AG09319 (cell line): Measurements from ENCODE around the gene BCS1L.

Source experiments
- DNase-seq: peaks from one replicate; pipeline ENCODE4 v3.0.0-alpha.2; 2010; ENCODE audit warnings: low read depth; ENCODE audit errors: extremely low read depth
- TF ChIP-seq, protein P1 (sequence below): IDR thresholded peaks from 2 replicates; pipeline ENCODE4 v1.5.1; 2011; ENCODE audit warnings: low read depth, mild to moderate bottlenecking, inconsistent platforms, low read length, moderate library complexity

BCS1L gene

DNA sequence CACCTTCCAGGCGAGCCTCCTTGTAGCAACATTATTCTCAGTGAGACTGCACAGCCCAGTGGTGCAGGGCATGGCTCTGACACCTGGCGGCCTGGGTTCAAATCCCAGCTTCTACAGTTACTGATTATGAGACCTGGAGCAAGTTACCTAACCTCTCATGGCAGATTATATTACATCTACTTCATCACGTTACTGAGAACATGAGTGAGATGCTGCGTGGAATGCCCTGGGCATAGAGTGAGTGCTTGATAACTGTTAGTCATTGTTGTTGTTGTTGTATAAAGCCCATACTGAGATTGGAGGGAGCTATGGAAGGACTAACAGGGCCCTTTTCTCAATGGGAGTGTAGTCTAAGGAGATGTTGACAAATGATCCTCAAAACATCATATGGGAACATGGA is 33.1 kb upstream of the BCS1L start:
- TF ChIP-seq, protein P1, sequence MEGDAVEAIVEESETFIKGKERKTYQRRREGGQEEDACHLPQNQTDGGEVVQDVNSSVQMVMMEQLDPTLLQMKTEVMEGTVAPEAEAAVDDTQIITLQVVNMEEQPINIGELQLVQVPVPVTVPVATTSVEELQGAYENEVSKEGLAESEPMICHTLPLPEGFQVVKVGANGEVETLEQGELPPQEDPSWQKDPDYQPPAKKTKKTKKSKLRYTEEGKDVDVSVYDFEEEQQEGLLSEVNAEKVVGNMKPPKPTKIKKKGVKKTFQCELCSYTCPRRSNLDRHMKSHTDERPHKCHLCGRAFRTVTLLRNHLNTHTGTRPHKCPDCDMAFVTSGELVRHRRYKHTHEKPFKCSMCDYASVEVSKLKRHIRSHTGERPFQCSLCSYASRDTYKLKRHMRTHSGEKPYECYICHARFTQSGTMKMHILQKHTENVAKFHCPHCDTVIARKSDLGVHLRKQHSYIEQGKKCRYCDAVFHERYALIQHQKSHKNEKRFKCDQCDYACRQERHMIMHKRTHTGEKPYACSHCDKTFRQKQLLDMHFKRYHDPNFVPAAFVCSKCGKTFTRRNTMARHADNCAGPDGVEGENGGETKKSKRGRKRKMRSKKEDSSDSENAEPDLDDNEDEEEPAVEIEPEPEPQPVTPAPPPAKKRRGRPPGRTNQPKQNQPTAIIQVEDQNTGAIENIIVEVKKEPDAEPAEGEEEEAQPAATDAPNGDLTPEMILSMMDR = no peak

DNA sequence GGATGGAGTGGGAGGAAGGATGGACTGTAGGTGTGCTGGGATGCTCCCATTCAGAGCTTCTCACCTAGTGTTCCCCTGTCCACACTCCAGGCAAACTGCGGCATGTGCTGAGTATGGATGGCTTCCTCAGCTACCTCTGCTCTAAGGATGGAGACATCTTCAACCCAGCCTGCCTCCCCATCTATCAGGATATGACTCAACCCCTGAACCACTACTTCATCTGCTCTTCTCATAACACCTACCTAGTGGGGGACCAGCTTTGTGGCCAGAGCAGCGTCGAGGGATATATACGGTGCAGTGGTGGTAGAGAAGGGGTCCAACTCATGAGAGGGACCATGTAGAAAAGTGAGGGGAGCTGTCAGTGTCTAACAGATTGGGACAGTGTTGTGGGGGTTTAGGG is 31.5 kb upstream of the BCS1L start:
- TF ChIP-seq, protein P1 = no peak
- no peak for DNase-seq

More for the DNA sequence above, 33.1 kb upstream of the BCS1L start:
- DNase-seq = no peak

DNA sequence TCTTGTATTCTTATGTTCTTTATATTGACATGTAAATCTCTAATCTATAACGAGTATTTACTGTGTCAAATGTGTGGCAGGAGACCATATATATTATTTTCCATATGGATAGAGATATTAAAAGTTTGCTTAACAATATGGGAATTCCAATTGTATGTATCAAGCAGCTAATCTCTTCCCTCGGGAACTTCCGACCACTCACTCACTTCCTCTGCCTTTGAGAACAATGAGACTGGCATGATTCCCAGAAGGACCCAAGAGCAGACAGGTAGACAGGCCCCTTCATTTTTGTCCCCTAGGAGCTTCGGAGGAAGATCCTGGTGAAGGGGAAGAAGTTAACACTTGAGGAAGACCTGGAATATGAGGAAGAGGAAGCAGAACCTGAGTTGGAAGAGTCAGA is 27.6 kb upstream of the BCS1L start:
- no peak for DNase-seq
- TF ChIP-seq, protein P1 = no peak

DNA sequence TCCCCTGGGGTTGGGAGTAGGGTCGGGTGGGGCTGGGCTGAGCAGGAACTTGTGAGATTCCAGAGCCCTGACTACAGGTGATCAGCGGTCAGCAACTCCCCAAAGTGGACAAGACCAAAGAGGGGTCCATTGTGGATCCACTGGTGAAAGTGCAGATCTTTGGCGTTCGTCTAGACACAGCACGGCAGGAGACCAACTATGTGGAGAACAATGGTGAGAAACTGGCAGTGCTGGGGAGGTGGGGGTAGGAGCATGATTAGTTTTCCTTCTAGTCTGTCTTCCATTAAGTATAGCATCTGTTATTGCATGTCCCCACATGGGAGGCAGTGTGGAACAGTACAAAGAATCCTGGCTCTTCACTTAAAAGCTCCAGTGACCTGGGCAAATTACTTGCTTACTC is 23.8 kb upstream of the BCS1L start:
- TF ChIP-seq, protein P1 = no peak
- no peak for DNase-seq

DNA sequence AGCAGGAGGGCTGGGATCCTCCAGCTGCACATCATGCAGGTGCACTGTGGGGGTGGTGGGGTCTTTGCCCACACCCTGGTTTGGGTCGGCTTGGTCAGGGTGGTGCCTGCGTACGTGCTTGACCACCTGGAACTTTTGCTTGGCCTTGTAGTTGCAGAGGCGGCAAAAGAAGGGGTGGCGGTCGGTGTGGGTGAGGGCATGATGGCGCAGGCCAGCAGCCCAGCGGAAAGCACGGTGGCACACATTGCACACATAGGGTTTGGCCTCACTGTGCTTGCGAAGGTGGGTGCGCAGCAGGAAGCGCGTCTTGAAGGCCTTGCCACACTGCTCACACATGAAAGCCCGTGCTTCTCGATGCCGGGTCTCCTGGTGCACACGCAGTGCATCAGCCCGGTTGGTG is 21.1 kb upstream of the BCS1L start:
- no peak for DNase-seq
- TF ChIP-seq, protein P1 = no peak

DNA sequence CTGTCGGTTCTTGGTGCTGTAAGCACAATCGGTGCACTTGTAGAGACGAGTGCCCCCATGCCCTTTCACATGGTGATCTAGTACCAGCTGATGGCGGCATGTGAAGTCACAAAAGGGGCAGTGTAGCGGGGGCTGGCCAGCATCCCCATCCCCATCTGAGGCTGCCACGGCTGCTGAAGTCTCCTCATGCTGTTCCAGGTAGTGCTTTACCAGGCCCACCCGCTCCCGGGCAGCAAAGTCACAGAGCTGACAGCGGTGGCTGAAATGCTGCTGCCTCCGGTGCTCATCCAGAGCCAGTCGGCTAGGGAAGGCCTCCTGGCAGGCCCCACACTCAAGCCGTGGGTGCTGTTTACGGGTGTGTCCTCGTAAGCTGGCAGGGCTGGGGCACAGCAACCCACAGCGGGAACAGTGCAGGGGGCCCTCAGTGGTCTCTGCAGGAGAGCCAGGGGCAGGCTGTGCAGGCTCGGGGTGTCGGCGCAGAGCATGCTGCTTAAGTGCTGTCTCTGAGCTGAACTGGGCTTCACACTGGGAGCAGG is 17.3 kb upstream of the BCS1L start:
- TF ChIP-seq, protein P1 = no peak
- no peak for DNase-seq

DNA sequence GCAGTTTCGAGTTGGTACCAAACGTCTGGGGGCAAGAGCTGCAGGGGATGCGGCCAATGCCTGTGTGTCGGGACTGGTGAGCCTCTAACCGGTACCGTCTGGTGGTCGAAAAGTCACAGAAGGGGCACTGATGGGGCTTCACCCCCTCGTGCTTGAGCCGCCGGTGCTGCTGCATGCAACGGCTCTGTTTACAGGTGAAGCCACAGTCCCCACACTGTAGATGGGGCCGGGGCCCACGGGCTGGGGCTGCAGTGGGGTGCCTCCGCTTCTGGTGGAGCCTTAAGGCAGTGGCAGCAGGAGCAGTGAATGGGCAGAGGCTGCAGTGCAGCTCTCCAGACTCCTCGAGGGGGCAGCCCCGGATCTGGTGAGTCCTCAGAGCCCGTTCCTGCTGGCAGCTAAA is 16.7 kb upstream of the BCS1L start:
- TF ChIP-seq, protein P1 = no peak

More for the DNA sequence above, 16.7 kb upstream of the BCS1L start:
- DNase-seq = no peak
